H4 (cell line): ENCODE data around the gene HELZ. TPM values are rescaled to one million over a fixed set of nuclear protein-coding genes. Genes with fewer than 3 reads are reported as not detected.

Experiments used
- DNase-seq: peaks from one replicate; pipeline ENCODE4 v3.0.0-alpha.2; 2015; ENCODE audit warnings: low spot score
- total RNA-seq: library from RNA; depleted of rRNA; stranded (reverse); fragments of >200 nt; shearing (Covaris generic); gene quantifications from 2 replicates; pipeline ENCODE4 v1.2.3, GENCODE V29; 2014; rRNA removed

Gene HELZ
- total RNA-seq, 1 experiment from 2014 or later, result 21.7 TPM

GRCh38 chr17:67025216-67025792 lies 219.7 kb downstream of the HELZ start:
- DNase-seq, result no peak

- no peak for DNase-seq
These were observed 220.3 kb downstream of the HELZ start for GRCh38 chr17:67024736-67025135.

- no peak for DNase-seq
These were observed 222.6 kb downstream of the HELZ start for GRCh38 chr17:67022451-67022810.

GRCh38 chr17:67021743-67022450 lies 223.1 kb downstream of the HELZ start:
- DNase-seq, result no peak

- no peak for DNase-seq
These were observed 223.8 kb downstream of the HELZ start for GRCh38 chr17:67021196-67021595.

Other genes starting within 250 kb of the HELZ start
- gene CACNG1, start 200.6 kb downstream of the HELZ start, total RNA-seq, result not detected in 2 replicates
- gene PSMD12, start 121.4 kb upstream of the HELZ start, total RNA-seq, result 45.9 and 55.4 TPM in 2 replicates
- 2.5 and 6.3 TPM in 2 replicates for gene PITPNC1, start 132.1 kb upstream of the HELZ start, total RNA-seq